Esophagus squamous epithelium (tissue), 5 donors: ENCODE results near the gene SKAP1. TPM values are rescaled to one million over a fixed set of nuclear protein-coding genes. Genes with fewer than 3 reads are reported as not detected.

ENCODE experiments used
- DNase-seq: peaks from one replicate; lab custom pipeline; 2025; lab: John Stamatoyannopoulos, UW
- H3K27ac ChIP-seq, 4 donors: fragments of 200-600 bp; sonication (generic); one replicate each; pipeline ENCODE4 v1.5.1; 2016 to 2019; ENCODE audit warnings: mild to moderate bottlenecking in 1 of 4
- H3K27me3 ChIP-seq, 4 donors: fragments of 200-600 bp; sonication (generic); 1 replicate in 3 of 4; 2 replicates in 1 of 4; pipeline versions ENCODE4 v1.5.1 to v1.6.0; 2017 to 2021; ENCODE audit warnings: antibody characterized with exemption in 1 of 4
- H3K36me3 ChIP-seq, 3 donors: fragments of 200-600 bp; sonication (generic); one replicate each; pipeline ENCODE4 v1.5.1; 2016 to 2019
- H3K4me1 ChIP-seq, 3 donors: fragments of 200-600 bp; sonication (generic); one replicate each; pipeline ENCODE4 v1.5.1; 2017 to 2019
- H3K4me3 ChIP-seq, 4 donors: fragments of 200-600 bp; sonication (generic); 1 replicate in 3 of 4; 2 replicates in 1 of 4; pipeline ENCODE4 v1.5.1; 2016 to 2019; ENCODE audit warnings: mild to moderate bottlenecking in 2 of 4, moderate library complexity in 1 of 4
- H3K9me3 ChIP-seq, 3 donors: fragments of 200-600 bp; sonication (generic); one replicate each; pipeline ENCODE4 v1.5.1; 2016 to 2019
- CTCF ChIP-seq, 6 experiments: fragments of 450-650 bp in 4 of 6; fragments of 200-600 bp in 2 of 6; sonication (generic) in 2 of 6; IDR thresholded peaks; one replicate each; pipeline ENCODE4 v1.5.1; 2016 to 2019; ENCODE audit warnings: antibody characterized with exemption in 6 of 6, mild to moderate bottlenecking in 4 of 6, moderate library complexity in 4 of 6
- POLR2A ChIP-seq, 4 donors: fragments of 450-650 bp; IDR thresholded peaks; one replicate each; pipeline ENCODE4 v1.6.1; 2017; ENCODE audit warnings: antibody characterized with exemption in 4 of 4, mild to moderate bottlenecking in 4 of 4, moderate library complexity in 3 of 4
- WGBS, 2 donors: methylation state at CpG; one replicate each; pipeline ENCODE4 v1.1.5; 2018; 5-methylcytosine and 5-hydroxymethylcytosine counted together
- intact Hi-C: fragments of 100-400 bp; cut with DNase I; formaldehyde crosslinking; loops from one replicate; pipeline ENCODE4 v1.15.0; 2022
- small RNA-seq, 4 donors: library from RNA; depleted of rRNA; stranded (forward); fragments of <200 nt; gene quantifications; one replicate each; pipeline ENCODE3, GENCODE V24; 2016
- total RNA-seq, 4 donors: library from RNA; depleted of rRNA; stranded (reverse); fragments of >200 nt; gene quantifications; one replicate each; pipeline ENCODE4 v1.1.0, GENCODE V29; 2016
- donor health status: DM: yes; HTN: yes; CAD: no.

Gene SKAP1
- total RNA-seq, 4 donors from 2014 or later = 0.83 to 5.1 (median 3.4) TPM; not detected in 1

- peak overlapping the region; percentile 87 to 97 (median 94) for H3K27ac ChIP-seq
- peaks cover 0 to 4% (median 0%) of the 10 kb centered on the region in 3 donors for H3K36me3 ChIP-seq
- no peaks in the 10 kb centered on the region for H3K9me3 ChIP-seq
- no peaks in the 10 kb centered on the region for H3K27me3 ChIP-seq
- DNase-seq = no peak
- TF ChIP-seq CTCF (IDR thresholded peaks at IDR 0.05) (no peak), POLR2A (IDR thresholded peaks at IDR 0.05) (no peak)
- H3K4me3 ChIP-seq = peak overlapping the region; percentile 78 to 98 (median 86)
- peaks cover 0 to 49% (median 8%) of the 10 kb centered on the region in 3 donors for H3K4me1 ChIP-seq
- intact Hi-C loops = no loop called here
- 22 to 27% methylated on average over 10 of the region's 10 CpGs for WGBS, 2 donors
These were observed 329.9 kb downstream of the SKAP1 start for GRCh38 chr17:48100160-48100559.

- no peak for DNase-seq
- WGBS, 2 donors = 37 to 62% methylated on average over 4 of the region's 4 CpGs
- peak overlapping the region; percentile 18 to 78 (median 67) for H3K27ac ChIP-seq
These were observed 334.4 kb downstream of the SKAP1 start for GRCh38 chr17:48095611-48096010.

GRCh38 chr17:48093341-48094045 is 336.5 kb downstream of the SKAP1 start:
- WGBS, 2 donors = 43 to 65% methylated on average over 7 to 11 of the region's 11 CpGs
- Histone ChIP-seq H3K36me3 (peaks cover 0 to 4% (median 0%) of the 10 kb centered on the region in 3 donors), H3K9me3 (no peaks in the 10 kb centered on the region), H3K27ac (peak overlapping the region; percentile 59 to 78 (median 74)), H3K4me3 (no peak overlapping the region), H3K27me3 (no peaks in the 10 kb centered on the region), H3K4me1 (peaks cover 0 to 62% (median 7%) of the 10 kb centered on the region in 3 donors)
- intact Hi-C loops = no loop called here
- no peak for TF ChIP-seq CTCF (IDR thresholded peaks at IDR 0.05)
- TF ChIP-seq POLR2A (IDR thresholded peaks at IDR 0.05) = no peak
- no peak for DNase-seq

More at GRCh38 chr17:48095611-48096010, 334.4 kb downstream of the SKAP1 start:
- Histone ChIP-seq H3K4me1 (peaks cover 0 to 74% (median 15%) of the 10 kb centered on the region in 3 donors), H3K27me3 (no peaks in the 10 kb centered on the region), H3K9me3 (no peaks in the 10 kb centered on the region), H3K4me3 (no peak overlapping the region), H3K36me3 (peaks cover 0 to 4% (median 0%) of the 10 kb centered on the region in 3 donors)
- no peak for TF ChIP-seq POLR2A (IDR thresholded peaks at IDR 0.05)
- no peak for TF ChIP-seq CTCF (IDR thresholded peaks at IDR 0.05)
- intact Hi-C loops = no loop called here

GRCh38 chr17:48084932-48085331 is 345.1 kb downstream of the SKAP1 start:
- Histone ChIP-seq H3K9me3 (no peaks in the 10 kb centered on the region), H3K4me1 (peaks cover 10 to 35% (median 15%) of the 10 kb centered on the region in 3 donors), H3K27ac (peak overlapping the region in 2 of 4 donors; percentile 62 to 76), H3K27me3 (no peaks in the 10 kb centered on the region), H3K4me3 (no peak overlapping the region), H3K36me3 (no peaks in the 10 kb centered on the region)
- intact Hi-C loops = no loop called here
- no peak for TF ChIP-seq POLR2A (IDR thresholded peaks at IDR 0.05)
- no peak for TF ChIP-seq CTCF (IDR thresholded peaks at IDR 0.05)
- DNase-seq = no peak
- whole genome bisulfite sequencing, 2 donors = 50 to 59% methylated on average over 2 of the region's 2 CpGs

Small RNA genes within 50 kb of the gene (small RNA-seq; reads per million reads assigned to genes)
- 0 reads per million in 4 donors for gene MIR1203
- gene RF00012 = 0 reads per million in 4 donors
- 0 reads per million in 4 donors for gene RF00019
- 0 reads per million in 4 donors for gene RNU6-1152P
- 0 to 0.30 (median 0) reads per million in 4 donors for gene RNU6-1201P

Other genes starting within 250 kb of the SKAP1 start
- under 1 TPM in 1 of 4 donors, not detected in 3; 0.19 TPM for gene HOXB1, start 100.8 kb upstream of the SKAP1 start, total RNA-seq
- gene HOXB2, start 114.9 kb upstream of the SKAP1 start, total RNA-seq = 10 to 100 TPM in 3 of 4 donors, 1 to 10 TPM in 1; 9.2 to 24.2 (median 17.1) TPM
- gene HOXB4, start 148.1 kb upstream of the SKAP1 start, total RNA-seq = 1 to 10 TPM in 3 of 4 donors, under 1 TPM in 1; 0.27 to 2.9 (median 1.8) TPM
- 10 to 100 TPM in 1 of 4 donors, 1 to 10 TPM in 3; 2.5 to 11.1 (median 5.8) TPM for gene HOXB3, start 160.0 kb upstream of the SKAP1 start, total RNA-seq
- not detected for gene HOXB5, start 163.6 kb upstream of the SKAP1 start, total RNA-seq
- gene HOXB6, start 174.8 kb upstream of the SKAP1 start, total RNA-seq = 1 to 10 TPM in 2 of 4 donors, not detected in 2; 1.3 to 3.1 TPM
- under 1 TPM in 2 of 4 donors, not detected in 2; 0.38 to 0.64 TPM for gene HOXB7, start 180.8 kb upstream of the SKAP1 start, total RNA-seq
- not detected for gene HOXB8, start 185.1 kb upstream of the SKAP1 start, total RNA-seq
- not detected for gene HOXB9, start 196.1 kb upstream of the SKAP1 start, total RNA-seq